ENCODE data around the gene CST5.
A peak's percentile ranks its signal among the peaks of the same experiment; 100 is the strongest.
"Not testable (repeated sequence)": the region's sequence is repeated elsewhere in the genome, so short reads cannot be mapped to it uniquely, and the experiment has no call there.

Gene CST5, protein sequence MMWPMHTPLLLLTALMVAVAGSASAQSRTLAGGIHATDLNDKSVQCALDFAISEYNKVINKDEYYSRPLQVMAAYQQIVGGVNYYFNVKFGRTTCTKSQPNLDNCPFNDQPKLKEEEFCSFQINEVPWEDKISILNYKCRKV

DNA sequence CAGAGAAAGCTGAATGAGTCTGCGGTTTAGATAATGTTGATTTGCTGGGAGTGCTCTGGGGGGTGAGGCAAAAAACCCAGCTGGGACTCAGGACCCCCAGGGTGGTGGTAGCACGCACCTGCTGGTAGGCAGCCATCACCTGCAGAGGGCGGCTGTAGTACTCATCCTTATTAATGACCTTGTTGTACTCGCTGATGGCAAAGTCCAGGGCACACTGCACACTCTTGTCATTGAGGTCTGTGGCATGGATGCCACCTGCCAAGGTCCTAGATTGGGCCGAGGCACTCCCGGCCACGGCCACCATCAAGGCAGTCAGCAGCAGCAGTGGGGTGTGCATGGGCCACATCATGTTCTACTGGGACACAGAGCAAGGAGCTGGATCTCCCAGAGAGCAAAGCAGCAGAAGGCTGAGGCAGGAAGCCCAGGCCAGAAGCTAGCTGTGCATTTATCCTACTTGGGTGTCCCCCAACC, at the start of gene CST5:
CST5 (minus strand) TSS at position 421 of the 471 bp plus-strand sequence; CDS start at position 349, 72 bp downstream.
- DNase-seq: no peak

DNA sequence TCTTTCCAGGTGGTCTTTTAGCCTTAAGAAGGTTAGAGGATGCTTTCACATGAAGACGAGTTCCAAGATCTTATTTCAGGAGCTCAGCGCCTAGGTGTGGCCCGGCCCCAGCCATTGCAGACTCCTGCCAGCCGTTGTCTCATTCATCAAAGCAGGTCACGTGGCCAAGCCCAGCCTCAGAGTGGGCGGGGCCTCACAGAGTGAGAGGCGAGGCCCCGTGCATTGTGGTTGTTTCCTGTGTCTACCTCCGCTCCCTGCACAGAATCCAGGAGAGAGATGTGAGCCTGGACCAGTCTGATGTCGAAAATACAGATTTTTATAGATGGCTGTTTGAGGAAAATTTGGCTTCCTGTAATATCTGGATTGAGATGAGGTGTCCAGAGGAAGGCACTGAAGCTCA, 49.2 kb upstream of the CST5 start:
- no peak for DNase-seq

DNA sequence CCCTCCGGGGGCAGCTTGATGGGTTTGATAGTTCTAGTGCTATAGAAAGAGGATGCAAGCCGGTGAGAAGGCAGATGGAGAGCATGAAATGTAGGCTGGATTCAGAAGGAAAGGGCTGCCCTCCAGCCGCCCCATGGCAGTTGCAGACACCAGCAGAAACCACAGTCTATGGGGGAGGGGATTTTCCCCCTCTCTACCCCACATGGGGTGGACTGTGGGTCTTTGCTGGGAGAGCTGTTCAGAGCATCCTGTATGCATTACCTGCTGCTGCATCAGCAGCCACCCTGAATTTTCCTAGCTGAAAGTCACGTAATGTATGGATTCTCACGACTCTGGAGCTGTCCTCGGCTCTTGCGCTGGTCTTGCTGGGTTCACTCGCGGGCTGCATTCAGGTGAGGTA, 48.8 kb upstream of the CST5 start:
- no peak for DNase-seq

DNA sequence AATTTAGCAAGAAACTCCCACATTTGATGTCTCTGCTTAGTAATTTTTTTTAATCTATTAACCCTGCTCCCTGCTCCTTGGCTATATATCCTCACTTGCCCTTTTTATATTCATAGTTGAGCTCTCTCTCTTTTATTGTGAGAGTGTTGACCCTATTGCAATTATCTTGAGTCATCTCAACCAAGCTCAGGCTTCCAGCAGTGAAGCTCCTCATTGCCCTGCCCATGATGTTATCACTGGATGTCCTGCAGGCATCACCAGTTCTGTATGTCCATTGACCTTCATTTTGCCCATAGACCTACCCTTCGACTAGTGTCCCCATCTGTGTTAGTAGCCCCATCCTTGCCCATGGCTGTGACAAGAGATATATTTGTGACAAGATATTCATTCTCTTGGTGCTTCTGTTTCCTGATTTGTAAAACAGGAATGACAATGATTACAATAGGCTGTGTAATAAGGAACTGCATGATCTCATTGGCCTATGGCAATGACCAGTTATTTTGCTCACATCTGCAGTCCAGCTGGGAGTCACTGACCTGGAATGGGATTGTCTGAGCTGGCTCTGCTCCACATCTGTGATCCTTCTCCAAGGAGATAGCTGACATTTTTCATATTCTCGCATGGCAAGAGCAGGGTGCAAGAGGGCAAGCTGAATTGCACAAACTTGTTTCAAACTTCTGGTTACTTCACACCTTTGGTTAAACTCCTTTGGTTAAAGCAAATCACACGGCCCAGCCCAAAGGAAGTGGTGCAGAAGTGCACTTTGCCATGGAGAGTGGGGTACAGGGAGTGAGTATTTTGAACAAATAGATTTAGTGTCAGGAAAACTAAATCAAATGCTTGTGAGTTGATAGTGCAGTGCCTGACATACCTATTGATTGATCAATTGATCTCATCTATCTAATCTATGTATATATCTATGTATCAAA, 47.7 kb upstream of the CST5 start:
- no peak for DNase-seq

DNA sequence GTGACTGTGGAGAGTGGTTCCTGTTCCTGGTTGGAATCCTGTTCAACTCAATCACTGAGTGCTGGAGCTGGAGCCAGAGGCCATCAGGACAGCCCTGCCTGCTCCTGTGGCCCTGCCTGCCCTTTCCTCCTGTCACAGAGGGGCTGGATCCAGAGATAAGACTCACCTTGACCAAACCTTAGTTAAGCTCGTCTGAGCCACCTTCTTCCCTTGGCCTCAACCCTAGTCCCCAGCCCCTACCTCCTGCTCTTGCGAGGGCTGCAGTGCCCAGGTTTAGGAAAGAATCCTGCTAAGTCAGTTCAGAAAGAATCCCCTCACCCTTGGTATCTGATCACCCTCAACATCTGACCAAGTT, 47.0 kb upstream of the CST5 start:
- no peak for DNase-seq

DNA sequence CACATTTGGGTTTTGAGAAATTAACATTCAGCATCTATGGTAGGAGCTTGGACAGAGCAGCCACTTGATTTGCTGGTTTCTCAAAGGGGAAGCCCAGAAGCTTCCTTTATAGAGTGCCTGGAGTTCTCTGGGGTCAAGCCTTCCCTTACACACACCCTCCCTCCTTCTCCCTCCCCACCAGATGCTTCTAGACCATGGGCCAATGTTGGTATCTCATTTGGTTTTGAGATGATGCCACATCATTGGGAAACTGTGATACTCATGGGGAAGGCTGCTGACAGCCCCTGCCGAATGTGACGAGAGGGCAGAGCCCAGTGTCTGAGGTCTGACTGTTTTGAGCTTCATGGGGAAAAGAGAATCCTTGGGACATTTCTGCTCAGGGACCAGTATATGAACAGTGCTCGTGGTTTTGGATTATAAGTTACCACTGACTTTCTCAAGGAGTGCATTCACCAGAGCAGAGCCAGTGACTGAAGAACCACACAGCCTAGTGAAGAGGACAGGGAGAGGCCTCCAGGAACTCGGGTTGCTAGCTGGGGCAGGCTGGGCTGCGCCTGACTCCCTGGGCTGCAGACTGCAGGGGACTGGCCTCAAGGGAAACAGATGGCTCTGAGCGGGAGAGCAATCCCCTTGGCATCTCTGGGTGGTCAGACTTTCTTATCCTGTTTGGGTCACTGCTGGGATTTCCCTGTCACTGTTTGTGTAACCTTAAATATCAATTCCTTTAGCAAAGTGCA, 46.4 kb upstream of the CST5 start:
- DNase-seq: no peak

DNA sequence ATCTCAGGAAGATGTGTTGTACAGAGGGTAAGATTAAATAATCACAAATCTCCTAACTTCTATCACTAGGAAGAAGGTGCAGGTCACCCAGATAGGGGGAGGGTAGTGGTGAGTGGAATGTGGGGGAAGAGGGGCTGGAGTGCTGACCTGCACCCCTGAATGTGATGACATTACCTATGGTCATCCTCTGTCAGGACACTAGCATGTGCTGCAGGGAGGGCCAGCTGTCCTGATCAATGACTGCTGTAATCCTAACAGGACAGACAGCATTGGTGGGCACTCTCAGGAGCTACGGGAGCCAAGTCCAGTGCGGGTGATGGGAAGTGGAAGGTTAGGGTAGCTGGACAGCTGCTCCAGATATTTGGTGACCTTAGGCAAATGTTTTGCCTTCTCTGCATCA, 45.2 kb upstream of the CST5 start:
- DNase-seq: no peak

- DNase-seq: no peak
These were observed 44.4 kb upstream of the CST5 start for GRCh38 chr20:23923891-23924435.

GRCh38 chr20:23923311-23923710, 43.8 kb upstream of the CST5 start:
- no peak for DNase-seq

- no peak for DNase-seq
These were observed 41.1 kb upstream of the CST5 start for GRCh38 chr20:23920408-23921325.

GRCh38 chr20:23918896-23919295, 39.3 kb upstream of the CST5 start:
- DNase-seq: no peak

DNA sequence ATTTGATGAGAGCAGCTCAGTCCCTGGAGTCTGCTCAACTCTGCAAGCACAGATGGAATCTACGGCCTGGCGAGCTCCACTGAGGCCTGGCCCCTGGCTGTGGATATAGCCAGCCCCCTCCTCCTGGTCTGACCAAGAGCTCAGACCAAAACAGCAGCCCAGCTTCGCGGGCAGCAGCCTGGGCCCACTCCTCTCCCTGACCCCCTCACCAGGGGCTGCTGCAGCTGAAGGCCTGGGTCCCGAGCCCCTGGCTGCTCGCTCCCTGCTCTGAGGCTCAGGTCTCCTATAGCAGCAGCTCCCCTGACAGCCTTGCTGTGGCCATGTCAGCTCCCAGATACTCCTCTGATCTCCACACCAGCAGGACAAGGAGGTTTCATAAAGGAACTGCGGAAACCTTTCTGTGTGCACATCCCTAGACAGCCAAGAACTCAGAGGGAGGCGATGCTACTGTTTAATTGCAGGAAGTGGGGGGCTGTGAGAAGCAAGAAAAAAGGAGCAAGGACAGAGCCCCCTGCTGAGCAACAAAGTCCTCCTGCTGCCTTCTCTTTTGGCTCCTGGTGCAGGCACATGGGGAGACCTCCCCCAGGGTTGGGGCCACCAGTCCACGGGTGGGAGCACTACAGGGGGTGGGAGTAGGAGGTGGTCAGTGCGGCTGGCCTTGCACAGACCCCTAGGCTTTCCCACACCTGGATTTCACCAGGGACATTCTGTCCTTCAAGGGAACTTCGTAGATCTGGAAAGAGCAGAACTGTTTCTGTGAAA, 38.7 kb upstream of the CST5 start:
- no peak for DNase-seq

DNA sequence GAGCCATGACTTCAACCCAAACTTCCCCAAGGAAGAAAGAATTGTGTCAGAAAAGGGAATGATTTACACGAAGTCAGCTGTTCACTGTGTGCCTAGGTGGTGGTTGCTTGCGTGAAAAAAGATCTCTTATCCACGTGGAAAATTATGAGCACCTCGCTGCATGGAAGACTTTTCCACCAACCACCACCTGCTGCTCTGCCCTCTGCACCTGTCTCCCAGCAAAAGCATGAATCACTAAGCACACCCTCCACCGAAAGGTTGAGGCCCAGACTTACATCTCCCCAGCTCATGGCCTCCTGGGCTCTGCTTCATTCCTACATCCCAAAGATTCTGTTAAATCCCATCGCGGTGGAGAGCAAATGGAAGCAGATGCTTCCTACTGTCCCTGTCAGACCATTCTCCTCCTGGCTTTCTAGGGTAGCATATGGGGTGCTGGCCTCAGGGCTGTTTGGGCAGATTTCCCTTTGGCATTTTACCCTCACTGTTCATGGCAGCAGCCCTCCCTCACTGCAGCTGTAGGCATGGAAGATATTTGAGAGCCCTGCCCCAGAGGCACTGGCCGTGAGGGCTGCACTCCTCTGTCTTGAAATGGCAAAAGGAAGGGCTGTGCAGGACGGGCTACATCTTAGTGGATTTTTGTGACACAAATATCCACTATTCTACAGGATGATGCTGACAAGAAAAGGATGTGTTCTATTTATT, 37.6 kb upstream of the CST5 start:
- no peak for DNase-seq

DNA sequence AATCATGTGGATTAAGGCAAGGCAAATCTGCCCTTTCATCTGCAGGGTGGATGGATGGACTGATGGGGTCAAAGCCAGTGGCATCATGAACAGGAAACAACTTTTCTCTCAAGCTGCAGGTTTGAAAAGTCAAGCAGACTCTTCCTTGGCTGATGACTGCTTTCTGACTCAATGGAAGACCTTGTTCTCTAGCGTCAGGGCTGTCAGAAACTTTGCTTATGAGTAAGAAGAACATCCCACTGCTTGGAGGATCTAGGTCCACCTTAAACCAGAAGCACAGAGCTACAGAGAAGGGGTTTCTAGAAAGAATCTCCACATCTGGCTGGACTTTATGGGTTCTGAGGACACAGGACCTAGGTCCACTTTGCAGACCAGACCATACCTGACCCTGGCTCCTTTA, 36.3 kb upstream of the CST5 start:
- DNase-seq: no peak

DNA sequence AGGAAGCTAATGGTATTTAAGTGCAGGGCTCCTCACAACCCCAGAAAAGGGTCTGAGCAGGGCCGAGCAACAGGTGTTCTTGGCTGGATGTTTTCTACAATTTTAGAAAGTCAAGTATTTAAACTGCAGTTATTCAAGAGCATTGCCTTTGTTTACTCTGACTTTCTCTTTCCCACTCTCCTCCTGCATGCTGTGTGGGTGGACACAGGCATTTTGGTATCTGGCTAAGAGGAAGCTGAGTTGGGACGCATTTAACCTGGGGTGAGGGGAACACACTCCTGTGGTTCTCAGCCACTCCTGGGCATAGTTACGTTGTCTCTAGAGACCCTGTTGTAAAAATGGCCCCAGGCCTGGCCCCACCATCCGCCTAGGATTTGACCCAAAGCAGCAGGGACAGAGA, 34.9 kb upstream of the CST5 start:
- not testable (repeated sequence) for DNase-seq

DNA sequence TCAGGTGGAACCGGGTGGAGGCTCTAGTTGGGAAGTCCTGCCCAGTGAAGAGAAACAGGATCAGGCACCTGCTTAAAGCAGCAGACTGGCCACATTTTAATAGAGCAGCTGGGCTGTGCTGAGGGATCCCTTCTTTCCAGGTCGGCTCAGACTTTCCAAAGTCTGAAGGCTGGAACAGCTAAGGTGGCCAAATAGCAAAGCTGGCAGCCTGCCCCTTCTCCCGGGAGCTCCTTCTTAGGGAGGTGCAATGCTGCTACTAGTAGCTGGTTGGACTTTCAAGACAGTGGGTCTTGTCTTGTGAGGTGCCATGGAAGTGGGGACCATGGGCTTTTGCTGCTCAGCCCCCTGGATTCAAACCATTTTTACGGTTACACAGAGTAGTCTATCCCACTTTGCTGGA, 30.7 kb upstream of the CST5 start:
- no peak for DNase-seq

GRCh38 chr20:23909390-23909789, 29.8 kb upstream of the CST5 start:
- no peak for DNase-seq

- no peak for DNase-seq
These were observed 28.0 kb upstream of the CST5 start for GRCh38 chr20:23907579-23907978.

GRCh38 chr20:23902396-23902795, 22.8 kb upstream of the CST5 start:
- DNase-seq: not testable (repeated sequence)

DNA sequence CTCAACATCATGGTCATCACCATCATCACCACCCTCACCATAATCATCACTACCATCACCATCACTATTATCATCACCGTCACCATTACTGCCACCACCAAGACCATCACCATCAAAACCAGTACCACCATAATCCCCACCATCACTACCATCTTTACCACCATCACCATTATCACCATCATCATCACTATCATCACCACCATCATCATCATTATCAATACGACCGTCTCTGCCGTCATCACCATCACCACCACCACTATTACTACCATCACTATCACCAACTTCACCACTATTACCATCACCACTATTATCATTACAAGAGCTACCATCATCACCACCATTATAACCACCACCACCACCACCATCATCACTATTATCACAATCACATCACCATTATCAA, 11.3 kb upstream of the CST5 start:
- not testable (repeated sequence) for DNase-seq

DNA sequence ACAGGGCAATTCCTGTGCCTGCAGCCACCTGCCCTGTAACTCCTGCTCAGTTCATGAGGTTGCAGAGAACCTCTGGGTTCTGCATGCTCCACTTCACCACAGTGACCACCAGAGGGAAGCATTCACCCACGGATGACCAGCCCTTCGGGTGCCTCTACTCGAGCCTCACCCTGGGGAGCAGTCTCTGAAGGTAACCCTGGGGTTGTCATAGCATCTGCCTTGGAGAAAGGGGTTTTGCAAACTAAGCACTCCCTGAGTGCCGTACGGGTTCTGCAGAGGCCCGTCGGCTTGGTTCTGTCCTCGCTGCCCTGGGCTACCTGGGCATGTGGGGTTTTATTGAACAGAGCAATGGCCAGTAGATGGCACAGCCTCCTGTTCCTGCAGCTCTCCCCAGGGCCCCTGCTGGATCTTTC, 10.2 kb upstream of the CST5 start:
- DNase-seq: peak; percentile 43 to 56

Data from Kasumi-1 (cell line).